ENCODE measurements around the gene RELA. TPM values are rescaled to one million over a fixed set of nuclear protein-coding genes. Genes with fewer than 3 reads are reported as not detected.

RELA gene
- total and polyA plus RNA-seq, 2 donors (not counting 3 experiments of a cell fraction or from before 2014, with no cell fraction given) = 78.7 to 105 TPM

GRCh38 chr11:65652511-65653228, 10.0 kb downstream of the RELA start:
- ChIA-PET CTCF (interaction anchor here (0.6 to 8.0 kb wide), 9 partner anchors 10 to 128 kb away, joined by 3 to 44 read pairs (median 4); partner anchors contain the start of genes AP5B1, RELA, RNASEH2C and SIPA1), POLR2A (interaction anchor here (1.0 to 3.9 kb wide), 6 partner anchors 10 to 206 kb away, joined by 3 to 19 read pairs (median 5); partner anchors contain the start of genes CFL1, RELA and SIPA1)
- Histone ChIP-seq H3K9ac (replicated peaks; ENCODE audit: extremely low read depth, insufficient read depth, low read length) (peak overlapping the region; percentile 67), H3K4me2 (ENCODE audit: insufficient read depth, low read length) (peak overlapping the region; percentile 32), H3K27me3 (ENCODE audit: control insufficient read depth in 2 of 2, insufficient read depth in 2 of 2, low read length in 2 of 2) (no peaks in the 10 kb centered on the region), H2AFZ (ENCODE audit: low read depth, low read length) (peak overlapping the region; percentile 24), H3K9me1 (replicated peaks; ENCODE audit: control insufficient read depth, extremely low read depth, insufficient read depth, low read length) (no peaks in the 10 kb centered on the region), H3K4me1 (ENCODE audit: control insufficient read depth, extremely low read depth, insufficient read depth, low read length) (peaks cover 23% of the 10 kb centered on the region), H3K79me2 (ENCODE audit: control insufficient read depth, insufficient read depth, low read length) (peaks cover 2% of the 10 kb centered on the region), H4K20me1 (replicated peaks; ENCODE audit: control insufficient read depth, extremely low read depth, insufficient read depth, low read length) (no peaks in the 10 kb centered on the region), H3K27ac (ENCODE audit: insufficient read depth, low read depth, low read length) (peak overlapping the region; percentile 95), H3K9me3 (replicated peaks; ENCODE audit: control insufficient read depth, insufficient read depth, low read length) (no peaks in the 10 kb centered on the region), H3K4me3 (replicated peaks in 1 of 3; ENCODE audit: insufficient read depth in 1 of 3, low read depth in 1 of 3, low read length in 3 of 3) (peak overlapping the region in 2 of 3 experiments; percentile 25 to 49), H3K36me3 (ENCODE audit: control insufficient read depth in 2 of 2, extremely low read depth in 1 of 2, insufficient read depth in 2 of 2, low read length in 2 of 2) (peaks cover 6 to 48% of the 10 kb centered on the region in 2 experiments)
- dilution Hi-C loops (cut with MboI; ENCODE audit: extremely low pct_ligation_motif_present, low sequenced_read_pairs) = no loop called here
- TF ChIP-seq POLR2AphosphoS5 (IDR thresholded peaks at IDR 0.05; ENCODE audit: insufficient read depth, low read depth, low read length) (peak; percentile 90), MAX (IDR thresholded peaks at IDR 0.05; ENCODE audit: insufficient read depth, insufficient read length) (peak; percentile 25), POLR2A (IDR thresholded peaks at IDR 0.05; ENCODE audit: low read depth, low read length) (peak; percentile 76), CTCF (IDR thresholded peaks at IDR 0.05; ENCODE audit: extremely low read depth in 1 of 2, insufficient read depth in 1 of 2, low read depth in 1 of 2, low read length in 2 of 2) (no peak), EZH2 (IDR thresholded peaks at IDR 0.05; ENCODE audit: borderline replicate concordance, low read depth, low read length, severe bottlenecking) (no peak), JUN (IDR thresholded peaks at IDR 0.05; ENCODE audit: borderline replicate concordance, insufficient read depth, insufficient read length, low read depth) (no peak)
- TSS peak; percentile 72 for BruUV-seq (replicated peaks)
- intact Hi-C loops (cut with micrococcal nuclease) = loop anchor here (1.0 to 2.0 kb wide), 4 partner anchors 11 to 206 kb away; partner anchors contain the start of genes CFL1 and ZNRD2
- FAIRE-seq (peak; percentile 97), DNase-seq (ENCODE audit: low read depth, low spot score) (peak; percentile 96)

Data from endothelial cell of umbilical vein (primary cell).